ENCODE measurements around the gene RPEL1.

RPEL1 gene

DNA sequence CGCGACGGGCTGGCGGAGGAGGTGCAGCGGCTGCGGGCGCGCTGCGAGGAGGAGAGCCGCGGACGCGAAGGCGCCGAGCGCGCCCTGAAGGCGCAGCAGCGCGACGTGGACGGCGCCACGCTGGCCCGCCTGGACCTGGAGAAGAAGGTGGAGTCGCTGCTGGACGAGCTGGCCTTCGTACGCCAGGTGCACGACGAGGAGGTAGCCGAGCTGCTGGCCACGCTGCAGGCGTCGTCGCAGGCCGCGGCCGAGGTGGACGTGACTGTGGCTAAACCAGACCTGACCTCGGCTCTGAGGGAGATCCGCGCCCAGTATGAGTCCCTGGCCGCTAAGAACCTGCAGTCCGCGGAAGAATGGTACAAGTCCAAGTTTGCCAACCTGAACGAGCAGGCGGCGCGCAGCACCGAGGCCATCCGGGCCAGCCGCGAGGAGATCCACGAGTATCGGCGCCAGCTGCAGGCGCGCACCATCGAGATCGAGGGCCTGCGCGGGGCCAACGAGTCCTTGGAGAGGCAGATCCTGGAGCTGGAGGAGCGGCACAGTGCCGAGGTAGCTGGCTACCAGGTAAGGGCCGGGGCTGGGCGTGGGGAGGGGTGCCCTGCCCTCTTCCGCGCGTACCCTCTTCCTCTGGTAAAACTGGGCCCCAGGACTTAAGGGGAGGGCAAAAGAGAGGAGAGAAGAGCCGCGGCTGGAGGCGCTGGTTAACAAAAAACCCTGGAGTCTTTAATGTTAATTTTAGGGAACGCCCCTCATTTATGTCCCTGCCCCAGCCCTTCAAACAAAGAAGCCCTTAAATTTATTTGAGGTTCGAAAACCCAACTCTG, 32.2 kb downstream of the RPEL1 start:
- Histone ChIP-seq H3K27me3 (ENCODE audit: control insufficient read depth in 1 of 2, insufficient read depth in 2 of 2, low read length in 2 of 2) (peaks cover 41 to 64% of the 10 kb centered on the region in 2 donors), H3K36me3 (ENCODE audit: control insufficient read depth in 1 of 2, insufficient read depth in 2 of 2, low read length in 2 of 2) (no peaks in the 10 kb centered on the region), H3K27ac (ENCODE audit: low read depth, low read length) (no peak overlapping the region), H3K9ac (ENCODE audit: low read depth in 1 of 2, low read length in 2 of 2) (no peak overlapping the region), H3K4me3 (ENCODE audit: low read depth in 1 of 2, low read length in 2 of 2) (no peak overlapping the region), H3K9me3 (ENCODE audit: control insufficient read depth in 1 of 2, low read length in 2 of 2) (no peaks in the 10 kb centered on the region), H3K4me1 (ENCODE audit: control insufficient read depth in 1 of 2, insufficient read depth in 2 of 2, low read length in 2 of 2) (no peaks in the 10 kb centered on the region)

- no peak overlapping the region for H3K9ac ChIP-seq (ENCODE audit: low read depth in 1 of 2, low read length in 2 of 2)
- peaks cover 41 to 64% of the 10 kb centered on the region in 2 donors for H3K27me3 ChIP-seq (ENCODE audit: control insufficient read depth in 1 of 2, insufficient read depth in 2 of 2, low read length in 2 of 2)
- H3K36me3 ChIP-seq (ENCODE audit: control insufficient read depth in 1 of 2, insufficient read depth in 2 of 2, low read length in 2 of 2) = no peaks in the 10 kb centered on the region
- H3K9me3 ChIP-seq (ENCODE audit: control insufficient read depth in 1 of 2, low read length in 2 of 2) = no peaks in the 10 kb centered on the region
- H3K4me1 ChIP-seq (ENCODE audit: control insufficient read depth in 1 of 2, insufficient read depth in 2 of 2, low read length in 2 of 2) = no peaks in the 10 kb centered on the region
- H3K27ac ChIP-seq (ENCODE audit: low read depth, low read length) = no peak overlapping the region
- no peak overlapping the region for H3K4me3 ChIP-seq (ENCODE audit: low read depth in 1 of 2, low read length in 2 of 2)
Measured at GRCh38 chr10:103278537-103278823, 32.8 kb downstream of the RPEL1 start.

- no peaks in the 10 kb centered on the region for H3K9me3 ChIP-seq (ENCODE audit: control insufficient read depth in 1 of 2, low read length in 2 of 2)
- no peak overlapping the region for H3K27ac ChIP-seq (ENCODE audit: low read depth, low read length)
- no peaks in the 10 kb centered on the region for H3K36me3 ChIP-seq (ENCODE audit: control insufficient read depth in 1 of 2, insufficient read depth in 2 of 2, low read length in 2 of 2)
- no peak overlapping the region for H3K9ac ChIP-seq (ENCODE audit: low read depth in 1 of 2, low read length in 2 of 2)
- H3K4me3 ChIP-seq (ENCODE audit: low read depth in 1 of 2, low read length in 2 of 2) = no peak overlapping the region
- no peaks in the 10 kb centered on the region for H3K4me1 ChIP-seq (ENCODE audit: control insufficient read depth in 1 of 2, insufficient read depth in 2 of 2, low read length in 2 of 2)
- H3K27me3 ChIP-seq (ENCODE audit: control insufficient read depth in 1 of 2, insufficient read depth in 2 of 2, low read length in 2 of 2) = peaks cover 41 to 64% of the 10 kb centered on the region in 2 donors
Measured at GRCh38 chr10:103278862-103279298, 33.2 kb downstream of the RPEL1 start.

- H3K36me3 ChIP-seq (ENCODE audit: control insufficient read depth in 1 of 2, insufficient read depth in 2 of 2, low read length in 2 of 2) = no peaks in the 10 kb centered on the region
- H3K27me3 ChIP-seq (ENCODE audit: control insufficient read depth in 1 of 2, insufficient read depth in 2 of 2, low read length in 2 of 2) = peaks cover 41 to 64% of the 10 kb centered on the region in 2 donors
- H3K4me1 ChIP-seq (ENCODE audit: control insufficient read depth in 1 of 2, insufficient read depth in 2 of 2, low read length in 2 of 2) = no peaks in the 10 kb centered on the region
- no peak overlapping the region for H3K27ac ChIP-seq (ENCODE audit: low read depth, low read length)
- H3K9ac ChIP-seq (ENCODE audit: low read depth in 1 of 2, low read length in 2 of 2) = no peak overlapping the region
- H3K4me3 ChIP-seq (ENCODE audit: low read depth in 1 of 2, low read length in 2 of 2) = no peak overlapping the region
- no peaks in the 10 kb centered on the region for H3K9me3 ChIP-seq (ENCODE audit: control insufficient read depth in 1 of 2, low read length in 2 of 2)
Measured at GRCh38 chr10:103280031-103280430, 34.3 kb downstream of the RPEL1 start.

DNA sequence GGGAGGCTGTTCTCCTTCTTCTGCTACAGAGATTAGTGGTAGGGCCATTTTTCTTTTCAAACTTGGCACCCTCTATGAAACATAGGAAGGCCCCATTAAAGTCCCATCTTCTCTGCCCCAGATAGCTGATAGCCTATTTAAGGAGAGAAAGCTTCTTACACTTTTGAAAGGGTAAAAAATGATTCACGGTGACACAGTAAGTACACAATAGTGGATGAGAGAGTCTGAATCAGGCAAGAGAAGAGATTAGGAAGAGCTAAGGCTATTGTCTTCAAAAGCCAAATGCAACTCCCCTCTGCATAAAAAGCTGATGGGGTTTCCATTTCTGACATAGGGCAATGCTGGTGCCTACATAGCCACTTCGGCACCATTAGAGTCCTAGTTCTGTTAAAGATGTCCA, 34.8 kb downstream of the RPEL1 start:
- H3K27ac ChIP-seq (ENCODE audit: low read depth, low read length) = no peak overlapping the region
- peaks cover 41 to 60% of the 10 kb centered on the region in 2 donors for H3K27me3 ChIP-seq (ENCODE audit: control insufficient read depth in 1 of 2, insufficient read depth in 2 of 2, low read length in 2 of 2)
- no peak overlapping the region for H3K4me3 ChIP-seq (ENCODE audit: low read depth in 1 of 2, low read length in 2 of 2)
- H3K9me3 ChIP-seq (ENCODE audit: control insufficient read depth in 1 of 2, low read length in 2 of 2) = no peaks in the 10 kb centered on the region
- H3K4me1 ChIP-seq (ENCODE audit: control insufficient read depth in 1 of 2, insufficient read depth in 2 of 2, low read length in 2 of 2) = no peaks in the 10 kb centered on the region
- H3K9ac ChIP-seq (ENCODE audit: low read depth in 1 of 2, low read length in 2 of 2) = no peak overlapping the region
- H3K36me3 ChIP-seq (ENCODE audit: control insufficient read depth in 1 of 2, insufficient read depth in 2 of 2, low read length in 2 of 2) = no peaks in the 10 kb centered on the region

DNA sequence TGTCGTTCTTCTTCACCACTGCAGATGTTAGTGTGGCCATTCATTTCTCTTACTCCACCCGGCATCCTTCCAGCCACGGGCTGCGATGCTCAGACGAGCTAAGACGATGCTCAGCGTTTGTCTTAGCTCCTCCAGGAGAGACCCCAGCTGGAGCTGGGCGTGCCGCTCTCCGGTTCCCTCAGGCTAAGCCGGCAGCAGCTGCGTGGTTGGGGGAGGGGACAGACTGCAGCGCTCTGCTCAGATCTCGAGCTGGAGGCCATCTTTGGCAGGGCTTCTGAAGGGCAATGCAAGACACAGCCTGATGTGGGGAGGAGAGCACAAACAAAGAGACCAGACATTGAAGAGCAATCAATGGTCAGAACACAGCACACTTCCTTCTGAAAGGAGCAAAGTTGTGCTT, 36.1 kb downstream of the RPEL1 start:
- Histone ChIP-seq H3K4me1 (ENCODE audit: control insufficient read depth in 1 of 2, insufficient read depth in 2 of 2, low read length in 2 of 2) (no peaks in the 10 kb centered on the region), H3K27ac (ENCODE audit: low read depth, low read length) (no peak overlapping the region), H3K27me3 (ENCODE audit: control insufficient read depth in 1 of 2, insufficient read depth in 2 of 2, low read length in 2 of 2) (peaks cover 37 to 53% of the 10 kb centered on the region in 2 donors), H3K9me3 (ENCODE audit: control insufficient read depth in 1 of 2, low read length in 2 of 2) (no peaks in the 10 kb centered on the region), H3K36me3 (ENCODE audit: control insufficient read depth in 1 of 2, insufficient read depth in 2 of 2, low read length in 2 of 2) (no peaks in the 10 kb centered on the region), H3K4me3 (ENCODE audit: low read depth in 1 of 2, low read length in 2 of 2) (no peak overlapping the region), H3K9ac (ENCODE audit: low read depth in 1 of 2, low read length in 2 of 2) (no peak overlapping the region)

GRCh38 chr10:103282961-103283360, 37.3 kb downstream of the RPEL1 start:
- Histone ChIP-seq H3K36me3 (ENCODE audit: control insufficient read depth in 1 of 2, insufficient read depth in 2 of 2, low read length in 2 of 2) (no peaks in the 10 kb centered on the region), H3K4me3 (ENCODE audit: low read depth in 1 of 2, low read length in 2 of 2) (no peak overlapping the region), H3K9ac (ENCODE audit: low read depth in 1 of 2, low read length in 2 of 2) (no peak overlapping the region), H3K4me1 (ENCODE audit: control insufficient read depth in 1 of 2, insufficient read depth in 2 of 2, low read length in 2 of 2) (no peaks in the 10 kb centered on the region), H3K27ac (ENCODE audit: low read depth, low read length) (no peak overlapping the region), H3K9me3 (ENCODE audit: control insufficient read depth in 1 of 2, low read length in 2 of 2) (no peaks in the 10 kb centered on the region), H3K27me3 (ENCODE audit: control insufficient read depth in 1 of 2, insufficient read depth in 2 of 2, low read length in 2 of 2) (peaks cover 29 to 48% of the 10 kb centered on the region in 2 donors)

GRCh38 chr10:103284170-103284569, 38.5 kb downstream of the RPEL1 start:
- Histone ChIP-seq H3K27ac (ENCODE audit: low read depth, low read length) (no peak overlapping the region), H3K27me3 (ENCODE audit: control insufficient read depth in 1 of 2, insufficient read depth in 2 of 2, low read length in 2 of 2) (peaks cover 18 to 37% of the 10 kb centered on the region in 2 donors), H3K36me3 (ENCODE audit: control insufficient read depth in 1 of 2, insufficient read depth in 2 of 2, low read length in 2 of 2) (no peaks in the 10 kb centered on the region), H3K4me1 (ENCODE audit: control insufficient read depth in 1 of 2, insufficient read depth in 2 of 2, low read length in 2 of 2) (no peaks in the 10 kb centered on the region), H3K9ac (ENCODE audit: low read depth in 1 of 2, low read length in 2 of 2) (no peak overlapping the region), H3K4me3 (ENCODE audit: low read depth in 1 of 2, low read length in 2 of 2) (no peak overlapping the region), H3K9me3 (ENCODE audit: control insufficient read depth in 1 of 2, low read length in 2 of 2) (no peaks in the 10 kb centered on the region)

DNA sequence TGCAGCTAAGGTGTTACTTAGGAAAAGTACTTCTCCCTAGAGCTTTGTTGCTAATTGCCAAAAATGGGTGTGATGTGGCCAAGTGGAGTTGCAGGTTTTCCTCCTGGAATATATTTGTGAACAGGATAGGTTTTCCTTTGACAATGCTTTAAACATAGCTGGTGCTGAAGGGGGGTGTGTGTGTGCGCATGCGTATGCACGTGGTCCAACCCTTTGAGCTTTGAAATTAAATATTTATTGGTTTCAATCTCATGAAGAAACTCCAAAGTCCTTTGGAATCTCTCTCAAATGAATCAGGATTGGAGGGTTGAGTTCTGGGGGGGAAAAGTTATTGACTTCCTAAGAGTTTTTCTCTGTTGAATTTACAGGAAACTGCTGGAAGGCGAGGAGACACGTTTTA, 42.3 kb downstream of the RPEL1 start:
- Histone ChIP-seq H3K9ac (ENCODE audit: low read depth in 1 of 2, low read length in 2 of 2) (no peak overlapping the region), H3K4me3 (ENCODE audit: low read depth in 1 of 2, low read length in 2 of 2) (no peak overlapping the region), H3K4me1 (ENCODE audit: control insufficient read depth in 1 of 2, insufficient read depth in 2 of 2, low read length in 2 of 2) (no peaks in the 10 kb centered on the region), H3K27me3 (ENCODE audit: control insufficient read depth in 1 of 2, insufficient read depth in 2 of 2, low read length in 2 of 2) (peaks cover 8 to 9% of the 10 kb centered on the region in 2 donors), H3K27ac (ENCODE audit: low read depth, low read length) (no peak overlapping the region), H3K36me3 (ENCODE audit: control insufficient read depth in 1 of 2, insufficient read depth in 2 of 2, low read length in 2 of 2) (no peaks in the 10 kb centered on the region), H3K9me3 (ENCODE audit: control insufficient read depth in 1 of 2, low read length in 2 of 2) (no peaks in the 10 kb centered on the region)

- Histone ChIP-seq H3K4me3 (ENCODE audit: low read depth in 1 of 2, low read length in 2 of 2) (no peak overlapping the region), H3K9me3 (ENCODE audit: control insufficient read depth in 1 of 2, low read length in 2 of 2) (no peaks in the 10 kb centered on the region), H3K27me3 (ENCODE audit: control insufficient read depth in 1 of 2, insufficient read depth in 2 of 2, low read length in 2 of 2) (peaks cover 5 to 6% of the 10 kb centered on the region in 2 donors), H3K36me3 (ENCODE audit: control insufficient read depth in 1 of 2, insufficient read depth in 2 of 2, low read length in 2 of 2) (no peaks in the 10 kb centered on the region), H3K4me1 (ENCODE audit: control insufficient read depth in 1 of 2, insufficient read depth in 2 of 2, low read length in 2 of 2) (no peaks in the 10 kb centered on the region), H3K27ac (ENCODE audit: low read depth, low read length) (no peak overlapping the region), H3K9ac (ENCODE audit: low read depth in 1 of 2, low read length in 2 of 2) (no peak overlapping the region)
Measured at GRCh38 chr10:103291588-103291987, 45.9 kb downstream of the RPEL1 start.
